Sigmoid colon (tissue), 7 donors: ENCODE measurements around the gene ASH1L. TPM values are rescaled to one million over a fixed set of nuclear protein-coding genes. Genes with fewer than 3 reads are reported as not detected.
"Not testable (repeated sequence)": the region's sequence is repeated elsewhere in the genome, so short reads cannot be mapped to it uniquely, and the experiment has no call there.

Experiments used
- DNase-seq: peaks from one replicate; pipeline ENCODE4 v3.0.0-alpha.2; 2019
- H3K27ac ChIP-seq, 4 donors: fragments of 200-600 bp; sonication (generic); one replicate each; pipeline ENCODE4 v1.5.1; 2016 to 2019; ENCODE audit warnings: mild to moderate bottlenecking in 1 of 4
- H3K27me3 ChIP-seq, 3 donors: fragments of 200-600 bp; sonication (generic); one replicate each; pipeline ENCODE4 v1.5.1; 2019; ENCODE audit warnings: mild to moderate bottlenecking in 1 of 3
- H3K36me3 ChIP-seq, 4 donors: fragments of 200-600 bp; sonication (generic); one replicate each; pipeline ENCODE4 v1.5.1; 2016 to 2019
- H3K4me1 ChIP-seq, 4 donors: fragments of 200-600 bp; sonication (generic); one replicate each; pipeline ENCODE4 v1.5.1; 2017 to 2019
- H3K4me3 ChIP-seq, 4 donors: fragments of 200-600 bp; sonication (generic); one replicate each; pipeline ENCODE4 v1.5.1; 2017 to 2019; ENCODE audit warnings: mild to moderate bottlenecking in 2 of 4, moderate library complexity in 1 of 4
- H3K9me3 ChIP-seq, 4 donors: fragments of 200-600 bp in 3 of 4; sonication (generic) in 3 of 4; one replicate each; pipeline versions ENCODE4 v1.5.1 to v1.6.1; 2013 to 2019
- EP300 ChIP-seq, 4 donors: sonication (generic); formaldehyde crosslinking; IDR thresholded peaks; one replicate each; pipeline ENCODE4 v1.6.1; 2017; ENCODE audit warnings: antibody characterized with exemption in 4 of 4
- POLR2A ChIP-seq, 2 donors: fragments of 450-650 bp; IDR thresholded peaks; one replicate each; pipeline ENCODE4 v1.6.1; 2016; ENCODE audit warnings: antibody characterized with exemption in 2 of 2, mild to moderate bottlenecking in 2 of 2, moderate library complexity in 2 of 2
- POLR2AphosphoS5 ChIP-seq, 4 donors: sonication (generic); formaldehyde crosslinking; IDR thresholded peaks; one replicate each; pipeline ENCODE4 v1.6.1; 2017; ENCODE audit warnings: antibody characterized with exemption in 4 of 4
- WGBS, 2 donors: extraction: QIAGEN DNeasy Blood & Tissue Kit; methylation state at CpG; one replicate each; pipeline ENCODE4 v1.1.7; 2013; 5-methylcytosine and 5-hydroxymethylcytosine counted together
- intact Hi-C: fragments of 100-400 bp; cut with DNase I; formaldehyde crosslinking; loops from one replicate; pipeline ENCODE4 v1.15.1; 2023
- polyA plus RNA-seq, 3 donors: library from polyadenylated mRNA; stranded (reverse); fragments of 200-250 nt; gene quantifications; one replicate each; pipeline ENCODE4 v1.2.3, GENCODE V29; 2013
- total RNA-seq, 4 donors: library from RNA; depleted of rRNA; stranded (reverse); fragments of >200 nt; gene quantifications; one replicate each; pipeline ENCODE4 v1.1.0, GENCODE V29; 2016
- TF ChIP-seq, protein P1 (sequence below), 4 experiments: fragments of 450-650 bp in 3 of 4; fragments of 200-600 bp in 1 of 4; IDR thresholded peaks; one replicate each; pipeline ENCODE4 v1.5.1; 2016 to 2019; ENCODE audit warnings: antibody characterized with exemption in 4 of 4, mild to moderate bottlenecking in 3 of 4, moderate library complexity in 2 of 4
- donor health status: healthy with polysubstance abuse.
- donor health status: Bipolar disorder and iron deficiency.
- donor health status: healthy.

Gene ASH1L
- total and polyA plus RNA-seq, 7 donors, result 4.2 to 70.6 (median 62.4) TPM

DNA sequence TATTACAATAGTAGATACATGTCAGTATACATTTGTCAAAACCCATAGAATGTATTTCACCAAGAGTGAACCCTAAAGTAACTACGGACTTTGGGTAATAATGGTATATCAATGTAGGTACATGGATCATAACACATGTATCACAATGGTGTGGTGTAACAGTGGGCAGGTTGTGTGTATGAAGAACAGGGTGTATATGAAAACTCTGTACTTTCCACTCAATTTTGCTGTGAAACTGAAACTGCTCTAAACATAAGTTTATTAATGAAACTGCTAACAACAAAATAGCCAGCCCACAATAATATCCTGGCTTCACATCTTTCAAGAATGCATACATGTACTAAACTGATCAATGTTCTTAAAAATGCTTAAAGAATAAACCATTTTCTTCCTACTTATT lies 151.7 kb downstream of the ASH1L start:
- Histone ChIP-seq H3K27me3 (no peaks in the 10 kb centered on the region), H3K27ac (no peak overlapping the region), H3K36me3 (peaks cover 0 to 45% (median 3%) of the 10 kb centered on the region in 4 donors), H3K4me3 (no peak overlapping the region), H3K4me1 (no peaks in the 10 kb centered on the region), H3K9me3 (no peaks in the 10 kb centered on the region)
- DNase-seq, result no peak
- intact Hi-C loops, result no loop called here
- TF ChIP-seq EP300 (IDR thresholded peaks at IDR 0.05) (no peak), POLR2A (IDR thresholded peaks at IDR 0.05) (no peak), POLR2AphosphoS5 (IDR thresholded peaks at IDR 0.05) (no peak)
- TF ChIP-seq, protein P1, sequence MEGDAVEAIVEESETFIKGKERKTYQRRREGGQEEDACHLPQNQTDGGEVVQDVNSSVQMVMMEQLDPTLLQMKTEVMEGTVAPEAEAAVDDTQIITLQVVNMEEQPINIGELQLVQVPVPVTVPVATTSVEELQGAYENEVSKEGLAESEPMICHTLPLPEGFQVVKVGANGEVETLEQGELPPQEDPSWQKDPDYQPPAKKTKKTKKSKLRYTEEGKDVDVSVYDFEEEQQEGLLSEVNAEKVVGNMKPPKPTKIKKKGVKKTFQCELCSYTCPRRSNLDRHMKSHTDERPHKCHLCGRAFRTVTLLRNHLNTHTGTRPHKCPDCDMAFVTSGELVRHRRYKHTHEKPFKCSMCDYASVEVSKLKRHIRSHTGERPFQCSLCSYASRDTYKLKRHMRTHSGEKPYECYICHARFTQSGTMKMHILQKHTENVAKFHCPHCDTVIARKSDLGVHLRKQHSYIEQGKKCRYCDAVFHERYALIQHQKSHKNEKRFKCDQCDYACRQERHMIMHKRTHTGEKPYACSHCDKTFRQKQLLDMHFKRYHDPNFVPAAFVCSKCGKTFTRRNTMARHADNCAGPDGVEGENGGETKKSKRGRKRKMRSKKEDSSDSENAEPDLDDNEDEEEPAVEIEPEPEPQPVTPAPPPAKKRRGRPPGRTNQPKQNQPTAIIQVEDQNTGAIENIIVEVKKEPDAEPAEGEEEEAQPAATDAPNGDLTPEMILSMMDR (IDR thresholded peaks at IDR 0.05), result no peak
- 95 to 97% methylated on average over 1 of the region's 1 CpG for WGBS, 2 donors

DNA sequence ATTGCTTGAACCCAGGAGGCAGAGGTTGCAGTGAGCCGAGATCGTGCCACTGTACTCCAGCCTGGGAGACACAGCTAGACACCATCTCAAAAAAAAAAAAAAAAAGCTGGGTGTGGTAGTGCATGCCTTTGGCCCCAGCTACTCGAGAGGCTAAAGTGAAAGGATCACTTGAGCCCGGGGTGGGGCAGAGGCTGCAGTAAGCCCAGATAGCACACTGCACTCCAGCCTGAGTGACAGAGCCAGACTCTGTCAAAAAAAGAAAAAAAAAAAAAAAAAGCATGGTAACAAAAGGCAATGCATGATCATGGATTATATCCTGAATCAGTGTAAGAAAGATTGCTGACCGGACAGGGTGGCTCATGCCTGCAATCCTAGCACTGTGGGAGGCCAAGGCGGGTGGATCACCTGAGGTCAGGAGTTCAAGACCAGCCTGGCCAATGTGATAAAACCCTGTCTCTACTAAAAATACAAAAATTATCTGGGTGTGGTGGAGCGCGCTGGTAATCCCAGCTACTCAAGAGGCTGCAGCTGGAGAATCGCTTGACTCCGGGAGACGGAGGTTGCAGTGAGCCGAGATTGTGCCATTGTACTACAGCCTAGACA lies 165.6 kb downstream of the ASH1L start:
- no peaks in the 10 kb centered on the region for H3K4me1 ChIP-seq
- peaks cover 0 to 41% (median 3%) of the 10 kb centered on the region in 4 donors for H3K36me3 ChIP-seq
- 63 to 84% methylated on average over 12 of the region's 12 CpGs for WGBS, 2 donors
- no peaks in the 10 kb centered on the region for H3K9me3 ChIP-seq
- DNase-seq, result no peak
- no peak for TF ChIP-seq EP300 (IDR thresholded peaks at IDR 0.05)
- no peak for TF ChIP-seq POLR2AphosphoS5 (IDR thresholded peaks at IDR 0.05)
- no peak for TF ChIP-seq POLR2A (IDR thresholded peaks at IDR 0.05)
- TF ChIP-seq, protein P1 (IDR thresholded peaks at IDR 0.05), result no peak
- no peak overlapping the region for H3K27ac ChIP-seq
- intact Hi-C loops, result no loop called here
- no peak overlapping the region for H3K4me3 ChIP-seq
- no peaks in the 10 kb centered on the region for H3K27me3 ChIP-seq

DNA sequence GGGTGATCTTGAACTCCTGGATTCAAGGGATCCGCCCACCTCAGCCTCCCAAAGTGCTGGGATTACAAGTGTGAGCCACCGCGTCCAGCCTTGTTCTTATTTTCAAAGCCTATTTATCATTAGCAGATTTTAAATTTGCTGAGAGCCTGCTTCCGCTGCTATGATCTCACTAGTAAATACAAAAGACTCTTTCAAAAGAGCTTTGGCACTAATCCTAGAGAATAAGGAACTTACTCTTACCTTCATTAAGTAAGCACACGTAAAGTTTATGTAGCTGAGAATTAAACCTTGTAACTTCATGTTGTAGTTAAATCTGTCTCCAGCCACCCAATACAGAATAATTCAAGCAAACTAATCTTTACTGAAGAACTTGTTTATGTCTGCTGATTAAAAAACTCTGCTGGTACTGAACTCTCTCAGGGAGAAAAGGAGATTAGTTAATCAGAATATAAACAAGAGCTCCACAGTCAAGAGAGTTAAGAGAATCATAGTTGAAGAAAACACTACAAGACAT lies 169.6 kb downstream of the ASH1L start:
- no peak overlapping the region for H3K4me3 ChIP-seq
- H3K4me1 ChIP-seq, result no peaks in the 10 kb centered on the region
- intact Hi-C loops, result no loop called here
- peaks cover 0 to 68% (median 3%) of the 10 kb centered on the region in 4 donors for H3K36me3 ChIP-seq
- DNase-seq, result no peak
- H3K9me3 ChIP-seq, result no peaks in the 10 kb centered on the region
- peak overlapping the region in 1 of 4 donors; percentile 12 for H3K27ac ChIP-seq
- no peak for TF ChIP-seq EP300 (IDR thresholded peaks at IDR 0.05)
- no peak for TF ChIP-seq POLR2AphosphoS5 (IDR thresholded peaks at IDR 0.05)
- TF ChIP-seq, protein P1 (IDR thresholded peaks at IDR 0.05), result no peak
- no peak for TF ChIP-seq POLR2A (IDR thresholded peaks at IDR 0.05)
- H3K27me3 ChIP-seq, result no peaks in the 10 kb centered on the region
- WGBS, 2 donors, result 23 to 72% methylated on average over 5 of the region's 5 CpGs

DNA sequence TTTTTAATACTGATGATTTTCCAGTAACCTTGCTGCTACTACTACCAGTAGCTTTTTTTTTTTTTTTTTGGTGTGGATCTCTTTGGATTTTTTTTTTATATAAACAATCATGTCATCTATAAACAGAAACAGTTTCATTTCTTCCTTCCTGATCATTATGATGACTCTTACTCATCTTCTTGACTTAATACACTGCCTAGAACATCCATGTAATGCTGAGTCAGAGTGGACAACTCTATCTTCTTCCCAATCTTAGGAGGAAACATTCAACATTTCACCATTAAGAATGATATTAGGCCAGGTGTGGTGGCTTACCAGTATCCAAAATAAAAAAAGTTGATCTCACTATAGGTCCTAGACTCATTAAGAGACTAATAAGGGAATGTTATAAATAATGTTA lies 172.8 kb downstream of the ASH1L start:
- H3K27me3 ChIP-seq, result no peaks in the 10 kb centered on the region

DNA sequence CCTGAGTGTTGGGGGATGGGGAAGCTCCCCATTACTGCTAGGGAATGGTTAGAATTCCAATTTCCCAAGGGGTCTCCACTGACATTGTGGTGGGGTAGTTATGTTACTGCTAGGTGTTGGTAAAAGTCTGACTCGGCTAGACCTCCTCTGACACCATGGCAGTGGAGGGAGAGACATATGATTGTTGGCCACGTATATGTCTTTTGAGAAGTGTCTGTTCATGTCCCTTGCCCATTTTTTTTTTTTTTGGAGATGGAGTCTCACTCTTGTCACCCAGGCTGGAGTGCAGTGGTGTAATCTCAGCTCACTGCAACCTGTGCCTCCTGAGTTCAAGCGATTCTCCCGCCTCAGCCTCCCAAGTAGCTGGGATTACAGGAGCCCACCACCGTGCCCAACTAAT lies 176.8 kb downstream of the ASH1L start:
- WGBS, 2 donors, result 93 to 97% methylated on average over 5 of the region's 5 CpGs
- peaks cover 0 to 46% (median 0%) of the 10 kb centered on the region in 4 donors for H3K36me3 ChIP-seq
- intact Hi-C loops, result not testable (repeated sequence)

More for the DNA sequence above, 172.8 kb downstream of the ASH1L start:
- intact Hi-C loops, result no loop called here
- Histone ChIP-seq H3K27ac (no peak overlapping the region), H3K36me3 (peaks cover 0 to 73% (median 2%) of the 10 kb centered on the region in 4 donors), H3K4me3 (no peak overlapping the region), H3K4me1 (no peaks in the 10 kb centered on the region), H3K9me3 (no peaks in the 10 kb centered on the region)
- TF ChIP-seq EP300 (IDR thresholded peaks at IDR 0.05), result no peak
- TF ChIP-seq, protein P1 (IDR thresholded peaks at IDR 0.05), result no peak
- no peak for TF ChIP-seq POLR2AphosphoS5 (IDR thresholded peaks at IDR 0.05)
- TF ChIP-seq POLR2A (IDR thresholded peaks at IDR 0.05), result no peak
- DNase-seq, result no peak

More for the DNA sequence above, 176.8 kb downstream of the ASH1L start:
- H3K4me1 ChIP-seq, H3K9me3 ChIP-seq, H3K4me3 ChIP-seq, H3K27me3 ChIP-seq, DNase-seq, H3K27ac ChIP-seq: not testable (repeated sequence)
